ENCODE results near the gene RAPGEF1.

GRCh38 chr9:131762356-131762932 lies 22.6 kb upstream of the RAPGEF1 start:
- TF ChIP-seq CTCF (IDR thresholded peaks at IDR 0.05; ENCODE audit: insufficient read depth, low read length) (peak; percentile 35), POLR2AphosphoS5 (IDR thresholded peaks at IDR 0.05; ENCODE audit: low read depth) (no peak), REST (IDR thresholded peaks at IDR 0.05; ENCODE audit: insufficient replicate concordance, low read depth) (no peak), GABPA (IDR thresholded peaks at IDR 0.05; ENCODE audit: low read depth) (no peak), SPI1 (IDR thresholded peaks at IDR 0.05; ENCODE audit: borderline replicate concordance, low read depth) (no peak)
